HL-60/S4 treated with phorbol 12-myristate 13-acetate at 8.2 ng/mL for 4 days and 3 days (cell line): ENCODE results near the gene DBN1.
"Not testable (repeated sequence)": the region's sequence is repeated elsewhere in the genome, so short reads cannot be mapped to it uniquely, and the experiment has no call there.

Experiments
- in situ Hi-C: fragments of 300-500 bp; cut with MboI; formaldehyde crosslinking; loops from 2 replicates; pipeline ENCODE4 v1.15.0; 2022; ENCODE audit warnings: low sequenced_read_pairs

DBN1 gene

DNA sequence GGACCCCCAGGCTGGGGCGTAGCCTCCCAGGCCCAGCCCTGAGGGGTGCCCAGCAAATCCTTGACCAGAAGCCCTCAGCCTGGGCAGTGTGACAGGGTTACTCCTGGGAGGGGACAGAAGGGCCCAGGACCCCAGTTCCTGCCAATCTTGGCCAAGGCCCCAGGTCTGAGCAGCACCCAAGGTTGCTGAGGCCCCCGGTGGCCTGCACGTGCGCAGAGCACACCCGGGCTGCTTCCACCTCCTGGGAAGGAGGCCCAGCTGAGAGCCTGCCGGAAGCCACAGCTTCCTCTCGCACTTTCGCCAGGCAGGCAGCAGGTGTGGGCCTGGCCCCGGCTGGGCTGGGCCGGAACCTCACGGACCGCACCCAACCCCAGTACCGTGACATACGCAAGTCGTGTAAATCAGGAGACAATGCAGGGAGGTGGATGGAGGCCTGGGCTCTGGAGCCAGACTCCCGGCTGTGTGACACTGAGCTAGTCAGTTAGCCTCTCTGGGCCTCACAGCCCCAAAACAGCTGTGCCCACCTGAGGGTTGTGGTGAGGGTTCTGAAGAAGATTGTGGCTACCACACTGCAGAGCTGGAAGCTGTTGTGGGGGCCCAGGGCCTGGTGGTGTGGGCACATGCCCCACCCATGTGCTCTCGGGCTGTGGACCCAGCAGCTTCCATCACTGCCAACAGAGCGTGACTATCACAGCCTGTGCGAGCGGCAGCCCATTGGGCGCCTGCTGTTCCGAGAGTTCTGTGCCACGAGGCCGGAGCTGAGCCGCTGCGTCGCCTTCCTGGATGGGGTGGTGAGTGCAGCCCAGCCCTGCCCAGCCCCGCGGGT is 41.9 kb downstream of the DBN1 start:
- in situ Hi-C loops = no loop called here

DNA sequence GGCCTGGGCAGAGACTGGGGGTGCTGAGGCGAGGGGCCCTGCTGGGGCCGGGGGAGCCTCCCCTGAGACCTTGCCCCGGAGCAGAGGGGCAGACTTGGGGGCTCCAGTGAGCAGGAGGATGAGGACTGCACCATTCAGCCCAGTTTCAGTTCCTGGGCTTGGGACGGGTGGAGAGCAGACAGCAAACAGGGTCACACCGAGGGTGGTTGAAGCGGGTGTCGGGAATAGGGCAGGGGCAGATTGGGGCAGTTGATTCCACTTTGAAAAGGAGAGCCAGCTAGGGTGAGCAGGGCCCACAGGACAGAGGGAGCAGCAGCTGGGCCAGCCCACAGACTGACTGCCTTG is 42.5 kb downstream of the DBN1 start:
- in situ Hi-C loops = no loop called here

DNA sequence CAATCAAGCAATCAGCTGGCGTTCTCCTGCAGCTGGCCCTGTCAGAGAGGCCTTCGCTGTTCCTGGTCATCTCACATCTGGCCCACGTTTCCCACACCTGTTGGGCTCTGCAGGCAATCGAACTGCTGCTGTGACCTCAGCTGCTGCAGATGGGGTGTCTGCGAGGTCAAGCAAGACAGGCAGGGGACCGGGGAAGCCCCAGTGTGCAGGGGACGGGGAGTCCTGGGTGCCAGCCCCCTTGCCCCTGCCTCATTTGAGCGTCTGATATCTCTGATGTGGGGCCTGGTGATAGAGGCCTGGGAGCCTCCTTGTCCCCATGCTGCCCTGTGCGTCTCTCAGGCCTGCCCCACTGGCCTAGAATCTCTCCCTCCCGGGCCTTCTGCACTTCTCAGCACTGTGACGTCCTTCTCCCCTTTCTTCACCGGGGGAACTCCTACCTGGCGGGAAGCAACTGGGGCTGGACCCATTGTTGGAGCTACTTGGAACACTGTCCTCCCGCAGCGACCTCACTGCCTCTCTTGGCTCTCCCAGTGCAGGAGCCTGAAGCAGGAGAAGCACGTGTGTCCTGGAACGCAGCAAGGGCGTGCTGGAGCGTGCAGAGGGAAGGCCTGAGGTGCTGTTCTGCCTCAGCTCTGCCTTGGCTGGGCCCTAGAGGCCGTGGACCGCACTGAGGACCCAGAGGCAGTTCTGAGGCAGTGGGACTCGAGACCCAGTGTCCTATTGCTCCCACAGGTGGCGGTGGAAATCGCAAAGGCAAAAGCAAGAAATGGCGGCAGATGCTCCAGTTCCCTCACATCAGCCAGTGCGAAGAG is 43.1 kb downstream of the DBN1 start:
- in situ Hi-C loops = no loop called here

DNA sequence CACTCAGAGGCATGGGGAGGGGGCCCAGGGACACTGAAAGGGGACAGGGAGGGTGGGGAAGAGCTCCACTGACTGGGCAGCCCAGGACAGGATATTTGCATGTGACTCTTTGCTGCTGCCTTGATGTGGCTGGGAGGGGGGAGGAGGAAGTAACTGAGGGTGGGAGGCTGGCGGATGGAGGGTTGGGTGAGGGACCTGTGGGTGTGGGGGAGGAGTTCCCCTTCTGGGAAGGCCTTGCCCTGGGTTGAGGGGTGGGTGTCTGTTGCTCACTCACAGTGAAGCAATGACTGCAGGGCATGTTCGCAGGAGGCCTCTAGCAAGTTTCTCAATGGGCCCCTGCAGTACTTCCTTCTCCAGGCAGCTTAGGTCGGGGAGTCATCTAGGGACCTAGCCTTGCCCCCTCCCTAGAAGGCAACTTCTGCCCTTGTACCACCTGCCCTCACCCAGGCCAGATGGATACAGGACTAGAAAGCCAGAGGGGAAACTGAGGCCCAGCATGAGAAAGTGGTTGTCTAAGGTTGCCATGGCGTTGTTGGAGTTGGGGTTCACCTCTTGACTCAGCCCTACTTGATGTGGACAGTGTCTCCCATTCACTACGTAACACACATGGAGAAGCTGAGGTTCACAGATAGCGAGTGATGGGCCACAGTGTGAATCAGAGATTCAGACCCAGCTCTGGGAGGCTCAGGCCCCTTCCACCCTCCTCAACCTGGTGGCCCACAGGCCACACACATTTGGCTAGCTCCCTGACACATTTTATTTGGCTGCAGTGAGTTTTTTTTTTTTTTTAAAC is 44.0 kb downstream of the DBN1 start:
- in situ Hi-C loops = no loop called here

DNA sequence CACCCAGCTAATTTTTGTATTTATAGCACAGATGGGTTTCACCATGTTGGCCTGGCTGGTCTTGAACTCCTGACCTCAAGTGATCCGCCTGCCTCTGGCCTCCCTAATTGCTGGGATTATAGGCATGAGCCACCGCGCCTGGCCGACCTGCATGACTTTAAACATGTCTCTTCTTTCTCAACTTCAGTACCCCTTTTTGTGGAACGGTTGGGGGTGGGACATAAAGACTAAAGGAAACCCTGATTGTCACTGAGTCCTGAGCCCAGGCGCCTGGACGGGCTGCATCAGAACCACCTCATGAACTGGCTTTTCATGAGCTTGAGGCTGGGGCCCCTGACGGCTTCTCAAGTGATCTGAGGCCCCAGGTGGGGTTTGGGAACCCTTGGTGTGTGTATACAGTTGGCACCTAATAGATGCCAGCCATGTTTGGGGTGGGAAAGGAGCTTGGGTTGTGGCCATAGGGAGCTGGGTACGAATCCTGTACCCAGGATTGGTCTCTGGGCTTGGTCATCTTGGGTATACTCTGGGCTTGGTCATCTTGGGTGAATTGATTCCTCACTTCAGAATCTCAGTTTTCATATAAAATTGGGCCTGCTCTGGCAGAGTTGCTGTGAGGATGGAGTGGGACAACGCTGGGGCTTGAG is 44.7 kb downstream of the DBN1 start:
- in situ Hi-C loops = no loop called here

DNA sequence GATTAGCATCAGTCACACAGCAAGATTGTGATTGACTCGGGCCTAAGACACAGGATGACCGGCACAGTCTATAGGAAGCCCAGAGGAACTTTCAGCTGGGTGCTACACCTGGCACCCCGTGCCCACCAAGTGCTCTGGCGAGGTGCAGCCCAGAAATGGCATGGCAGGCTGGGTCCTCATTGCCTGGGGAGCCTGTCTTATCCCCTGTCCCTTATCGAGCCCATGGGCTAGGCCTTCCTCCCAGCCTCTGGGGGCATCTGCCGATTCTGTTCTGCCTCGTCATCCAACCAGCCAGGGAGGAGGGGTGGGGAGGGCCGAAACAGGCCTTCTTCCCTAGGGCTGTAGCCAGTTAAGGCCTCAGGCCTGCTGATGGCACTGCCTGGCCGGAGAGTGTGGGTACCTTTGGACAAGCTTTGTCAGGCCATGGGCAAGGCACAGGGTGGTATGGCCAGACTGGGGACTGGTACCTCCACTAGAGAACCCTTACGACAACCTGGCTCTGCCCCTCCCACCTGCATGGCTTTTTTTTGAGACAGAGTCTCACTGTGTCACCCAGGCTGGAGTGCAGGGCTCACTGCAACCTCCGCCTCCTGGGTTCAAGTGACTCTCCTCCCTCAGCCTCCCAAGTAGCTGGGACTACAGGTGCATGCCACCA is 45.4 kb downstream of the DBN1 start:
- in situ Hi-C loops = no loop called here

DNA sequence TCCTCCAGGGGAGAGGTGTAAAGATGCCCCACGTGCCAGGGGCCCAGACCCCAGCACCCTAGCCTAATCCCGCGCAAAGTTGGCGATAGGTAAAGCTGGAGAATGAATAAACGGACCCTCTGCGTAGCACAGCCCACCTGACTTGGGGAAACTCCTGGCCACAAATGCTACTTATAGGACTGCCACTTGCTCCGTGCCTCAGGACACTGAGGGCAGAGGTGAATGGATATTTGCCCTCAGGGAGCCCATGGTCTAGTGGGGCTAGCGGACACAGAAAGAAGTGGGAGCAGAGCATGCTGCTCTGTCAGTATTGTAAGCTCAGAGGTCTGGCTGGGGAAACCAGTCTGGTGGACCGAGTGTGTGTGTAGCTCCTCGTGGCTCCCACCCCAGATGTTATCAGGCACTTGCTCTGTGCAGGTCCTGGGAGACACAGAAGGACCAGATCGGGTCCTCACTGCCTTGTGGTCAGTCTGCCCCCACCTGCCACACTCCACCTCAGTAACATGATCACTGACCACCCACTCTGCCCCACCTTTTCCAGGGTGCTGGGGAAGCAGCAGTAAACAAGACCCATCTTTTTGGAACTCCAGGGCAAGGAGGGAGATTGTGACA is 46.1 kb downstream of the DBN1 start:
- in situ Hi-C loops = no loop called here

DNA sequence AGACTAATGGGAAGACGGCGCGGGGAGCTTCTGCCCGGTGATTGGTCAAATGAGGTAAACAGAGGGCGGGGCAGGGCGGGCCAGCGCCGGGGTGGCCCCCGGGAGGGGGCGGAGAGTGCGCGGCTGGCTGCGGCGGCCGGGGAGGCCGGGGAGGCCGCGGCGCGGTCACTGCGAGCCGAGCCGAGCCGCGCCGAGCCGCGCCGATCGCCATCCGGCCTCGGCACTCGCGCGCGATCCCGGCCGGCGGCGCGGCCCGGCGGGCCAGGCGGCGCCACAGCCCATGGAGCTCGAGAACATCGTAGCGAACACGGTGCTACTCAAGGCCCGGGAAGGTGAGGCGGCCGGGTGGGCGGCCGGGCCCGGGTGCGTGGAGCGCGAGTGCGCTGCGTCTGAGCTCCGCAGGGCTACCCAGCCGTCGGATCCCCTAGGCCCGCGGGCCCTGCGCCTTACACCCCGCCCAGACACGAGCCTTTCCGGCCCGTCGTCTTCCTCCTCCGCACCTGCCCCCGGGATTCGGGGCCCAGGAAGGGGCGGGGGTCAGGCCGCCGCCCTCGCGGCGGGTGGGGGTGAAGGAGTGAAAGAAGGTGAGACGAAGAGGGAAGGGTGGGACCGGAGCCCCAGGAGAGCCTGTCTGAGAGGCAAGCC is 46.7 kb downstream of the DBN1 start, which contains the start of gene GRK6:
Gene GRK6, plus strand, starts transcription at position 111 of the 645 bp plus-strand sequence. Its CDS starts 170 bp downstream, at position 281.
- in situ Hi-C loops = no loop called here

DNA sequence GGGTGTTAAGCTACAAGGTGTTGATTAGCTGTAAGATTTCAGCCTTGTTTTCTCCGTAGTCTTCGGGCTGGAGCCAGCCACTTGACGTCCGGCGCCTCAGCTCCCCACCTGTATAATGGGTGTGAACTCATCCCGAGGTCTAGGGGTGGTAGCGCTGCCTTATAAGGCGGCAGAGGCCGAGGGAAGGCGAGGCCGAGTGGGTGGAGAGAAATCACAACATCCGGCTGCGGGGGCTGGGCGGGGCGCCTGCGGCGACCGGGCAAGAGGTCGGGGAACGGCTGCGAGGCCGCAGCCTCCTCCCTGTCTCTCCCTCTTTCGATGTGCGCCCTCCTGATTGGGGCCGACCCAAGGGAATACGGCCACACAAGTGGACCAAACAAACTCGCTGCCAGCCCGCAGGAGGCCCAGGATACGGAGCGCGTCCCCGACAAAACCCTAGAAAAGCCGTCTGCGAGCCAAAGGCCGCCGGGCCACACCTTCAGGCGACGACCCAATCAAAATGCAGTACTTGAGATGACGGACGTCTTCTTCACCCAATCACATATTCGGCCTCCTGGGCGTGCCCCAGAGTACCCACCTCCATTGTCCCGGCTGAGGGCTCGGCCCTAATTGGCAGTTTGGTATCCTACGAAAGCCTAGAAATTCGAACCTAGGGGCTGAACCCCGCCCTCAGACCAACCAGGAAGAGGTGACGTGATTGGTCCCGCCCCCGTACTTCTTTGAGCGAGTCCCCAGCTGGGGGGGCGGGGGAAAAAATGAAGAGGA is 47.5 kb downstream of the DBN1 start:
- in situ Hi-C loops = no loop called here

DNA sequence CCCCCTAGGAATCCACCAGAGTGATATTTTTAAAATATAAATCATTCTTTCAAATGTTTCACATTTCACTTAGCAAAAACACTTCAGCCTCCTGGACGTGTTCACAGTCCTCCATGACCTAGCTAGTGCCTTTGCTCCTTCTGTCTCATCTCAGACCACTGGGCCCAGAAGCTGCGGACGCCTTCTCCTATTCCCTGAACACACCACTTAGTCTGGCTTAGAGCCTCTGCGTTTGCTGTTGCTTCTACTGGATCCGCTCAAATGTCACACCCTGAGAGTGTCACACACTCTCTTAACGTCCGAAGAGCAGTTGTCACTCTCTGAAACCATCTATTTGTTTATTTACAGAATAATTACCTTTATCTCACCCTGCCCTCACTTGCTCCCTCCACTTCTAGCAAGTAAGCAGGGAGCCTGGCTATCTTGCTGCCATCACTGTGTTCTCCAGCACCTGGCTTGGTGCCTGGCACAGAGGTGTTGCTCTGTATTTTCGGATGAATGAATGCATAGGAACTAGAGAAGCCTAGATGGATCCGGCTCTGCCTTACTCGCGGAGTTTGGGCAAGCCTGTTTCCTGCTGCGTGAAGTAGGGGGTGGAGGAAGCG is 48.1 kb downstream of the DBN1 start:
- in situ Hi-C loops = no loop called here

DNA sequence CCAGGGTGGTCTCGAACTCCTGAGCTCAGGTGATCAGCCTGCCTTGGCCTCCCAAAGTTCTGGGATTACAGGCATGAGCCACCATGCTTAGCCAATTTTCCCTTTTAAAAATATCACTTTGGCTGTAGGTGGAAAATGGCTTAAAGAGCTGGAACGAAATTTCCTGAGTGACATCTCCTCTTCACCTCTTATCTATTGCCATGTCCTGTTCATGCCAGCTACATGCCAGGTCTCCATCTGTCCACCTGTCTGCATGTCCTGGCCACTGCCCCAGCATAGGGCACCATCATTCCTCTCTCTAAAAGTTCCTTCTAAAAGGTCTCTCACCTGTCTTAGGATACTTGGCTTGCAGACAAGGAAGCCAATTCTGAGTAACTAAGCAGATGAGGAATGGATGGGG is 49.8 kb downstream of the DBN1 start:
- in situ Hi-C loops = no loop called here

DNA sequence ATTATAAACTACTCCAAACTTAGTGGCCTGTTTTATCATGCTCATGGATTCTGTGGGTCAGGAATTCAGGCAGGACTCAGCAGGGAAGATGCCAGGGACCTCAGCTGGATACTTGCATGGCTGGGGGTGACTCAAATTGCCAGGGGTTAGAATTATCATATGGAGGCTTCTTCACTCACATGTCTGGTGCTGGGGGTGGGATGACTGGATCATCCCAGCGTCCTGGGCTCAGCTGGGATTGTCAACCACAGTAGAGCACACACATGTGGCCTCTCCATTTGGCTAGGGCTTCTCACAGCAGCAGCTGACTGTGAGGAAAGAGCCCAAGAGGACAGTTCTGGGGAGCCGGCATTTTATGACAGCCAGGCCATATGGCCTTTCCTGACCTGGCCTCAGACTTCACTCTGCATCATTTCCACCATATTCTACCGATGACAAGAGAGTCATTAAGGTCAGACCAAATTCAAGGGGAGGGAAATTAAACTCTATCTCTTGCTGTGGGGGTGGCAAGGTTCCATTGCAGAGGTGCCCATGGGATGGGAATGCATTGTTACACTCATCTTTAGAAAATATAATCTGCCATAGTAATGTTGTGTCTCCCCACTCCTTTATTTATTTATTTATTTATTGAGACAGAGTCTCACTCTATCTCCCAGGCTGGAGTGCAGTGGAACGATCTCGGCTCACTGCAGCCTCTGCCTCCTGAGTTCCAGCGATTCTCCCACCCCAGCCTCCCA is 52.2 kb downstream of the DBN1 start:
- in situ Hi-C loops = no loop called here

DNA sequence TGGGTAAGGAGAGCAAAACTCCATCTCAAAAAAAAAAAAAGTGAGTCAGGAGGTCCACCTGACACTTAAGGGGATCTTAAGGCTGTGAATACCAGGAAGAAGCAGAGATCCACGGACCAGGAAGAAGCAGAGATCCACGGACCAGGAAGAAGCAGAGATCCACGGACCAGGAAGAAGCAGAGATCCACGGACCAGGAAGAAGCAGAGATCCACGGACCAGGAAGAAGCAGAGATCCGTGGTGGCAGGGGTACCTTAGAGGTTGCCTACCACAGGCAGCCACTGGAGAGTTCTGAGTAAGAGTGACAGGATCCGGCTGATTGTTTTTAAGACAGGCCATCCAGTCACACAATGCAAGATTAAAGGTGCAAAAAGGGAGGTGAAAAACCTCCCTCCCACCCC is 53.0 kb downstream of the DBN1 start:
- in situ Hi-C loops = not testable (repeated sequence)

DNA sequence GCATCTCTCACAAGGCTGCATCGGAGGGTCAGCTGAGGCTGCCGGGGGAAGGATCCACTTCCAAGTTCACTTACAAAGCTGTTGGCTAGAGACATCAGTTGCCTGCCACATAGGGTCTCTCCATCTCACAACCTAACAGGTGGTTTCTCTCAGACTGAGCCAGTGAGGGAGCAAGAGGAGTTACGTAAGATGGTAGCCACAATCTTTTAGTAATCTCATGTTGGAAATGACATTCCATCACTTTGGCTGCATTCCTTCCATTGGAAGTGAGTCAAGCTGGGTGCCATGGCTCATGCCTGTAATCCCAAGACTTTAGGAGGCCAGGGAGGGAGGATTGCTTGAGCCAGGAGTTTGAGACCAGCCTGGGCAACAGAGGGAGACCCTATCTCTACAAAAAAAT is 54.4 kb downstream of the DBN1 start:
- in situ Hi-C loops = no loop called here

DNA sequence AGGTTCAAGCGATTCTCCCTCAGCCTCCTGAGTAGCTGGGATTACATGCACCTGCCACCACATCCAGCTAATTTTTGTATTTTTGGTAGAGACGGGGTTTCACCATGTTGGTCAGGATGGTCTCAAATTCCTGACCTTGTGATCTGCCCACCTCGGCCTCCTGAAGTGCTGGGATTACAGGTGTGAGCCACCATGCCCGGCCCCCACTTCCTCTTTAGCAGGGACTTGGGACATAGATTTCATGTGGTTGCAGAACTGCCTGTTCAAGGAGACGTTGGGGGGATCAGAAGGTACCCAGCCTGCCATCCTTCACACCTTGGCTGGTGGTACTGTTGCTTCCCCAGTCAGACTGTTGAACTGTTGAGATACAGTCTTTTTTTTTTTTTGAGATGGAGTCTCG is 56.4 kb downstream of the DBN1 start:
- in situ Hi-C loops = not testable (repeated sequence)

DNA sequence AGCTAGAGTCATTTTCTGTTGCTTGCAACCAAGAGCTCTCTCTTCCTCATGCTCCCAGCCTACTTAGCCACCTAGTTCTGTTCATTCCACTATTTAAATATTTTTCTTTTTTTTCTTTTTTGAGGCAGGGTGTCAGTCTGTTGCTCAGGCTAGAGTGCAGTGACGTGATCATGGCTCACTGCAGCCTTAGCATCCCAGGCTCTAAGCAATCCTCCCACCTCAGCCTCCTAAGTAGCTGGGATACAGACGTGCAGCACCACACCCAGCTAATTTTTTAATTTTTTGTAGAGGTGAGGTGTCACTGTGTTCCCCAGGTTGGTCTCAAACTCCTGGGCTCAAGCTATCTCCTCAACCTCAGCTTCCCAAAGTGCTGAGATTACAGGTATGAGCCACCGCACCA is 59.0 kb downstream of the DBN1 start:
- in situ Hi-C loops = no loop called here

DNA sequence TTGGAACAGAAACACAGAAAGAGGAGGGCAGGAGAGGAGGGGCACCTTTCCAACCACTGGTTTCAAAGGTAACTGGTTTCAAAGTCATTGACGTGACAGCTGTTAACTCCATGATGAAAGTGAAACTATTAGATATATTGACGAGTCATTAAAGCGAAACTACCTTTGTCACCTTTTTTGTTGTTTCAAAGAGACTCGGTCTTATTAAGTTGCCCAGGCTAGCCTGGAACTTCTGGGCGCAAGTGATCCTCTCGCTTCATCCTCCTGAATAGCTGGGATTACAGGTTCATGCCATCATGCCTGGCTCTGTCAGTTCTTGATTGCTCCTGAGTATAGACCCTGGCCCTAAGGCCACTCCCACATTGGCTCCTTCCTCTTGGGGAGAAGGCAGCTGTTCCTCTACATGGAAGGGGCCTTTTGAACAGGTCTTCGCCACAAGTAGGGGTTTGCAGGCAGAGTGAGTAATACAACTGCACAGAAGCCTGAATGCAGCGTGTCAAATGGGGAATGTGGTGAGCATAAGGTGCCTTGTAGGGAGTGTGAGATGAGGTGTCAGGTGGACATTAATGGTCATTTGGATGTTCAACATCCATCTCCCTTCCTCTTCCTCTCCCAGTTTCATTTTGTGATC is 60.7 kb downstream of the DBN1 start:
- in situ Hi-C loops = no loop called here
